WTC11 (cell line): ENCODE measurements around the gene EMX1. TPM values are rescaled to one million over a fixed set of nuclear protein-coding genes. Genes with fewer than 3 reads are reported as not detected.

Source experiments
- ATAC-seq: fragments of 200-7000 bp; cut with Tn5 transposase; 2 replicates; pipeline ENCODE4 v1.10.0; 2021; ENCODE audit warnings: mild to moderate bottlenecking, moderate library complexity
- CTCF ChIA-PET: fragments of 300-600 bp; sonication (Branson Sonifier 250); formaldehyde crosslinking; loops from one replicate; lab custom pipeline; 2021; ENCODE audit warnings: antibody characterized with exemption; lab: Charles Lee
- POLR2A ChIA-PET: fragments of 350-600 bp; sonication (Branson Sonifier 250); formaldehyde crosslinking; loops from one replicate; lab custom pipeline; 2021; ENCODE audit warnings: antibody characterized with exemption; lab: Charles Lee
- DNase-seq: peaks from one replicate; pipeline ENCODE4 v3.0.0; 2021; ENCODE audit warnings: low spot score
- H3K27ac Mint-ChIP-seq: 2 replicates; pipeline ENCODE4 v1.8.0; 2021; ENCODE audit warnings: mixed read lengths
- H3K27me3 Mint-ChIP-seq: 2 replicates; pipeline ENCODE4 v1.8.0; 2021; ENCODE audit warnings: low read depth, mild to moderate bottlenecking, moderate library complexity, mixed read lengths
- H3K36me3 Mint-ChIP-seq: 2 replicates; pipeline ENCODE4 v1.8.0; 2021; ENCODE audit warnings: mixed read lengths
- H3K4me1 Mint-ChIP-seq: 2 replicates; pipeline ENCODE4 v1.8.0; 2022; ENCODE audit warnings: mixed read lengths
- H3K4me3 Mint-ChIP-seq: 2 replicates; pipeline ENCODE4 v1.8.0; 2021; ENCODE audit warnings: mild to moderate bottlenecking, moderate library complexity, mixed read lengths
- H3K9me3 Mint-ChIP-seq: 2 replicates; pipeline ENCODE4 v1.8.0; 2021; ENCODE audit warnings: mixed read lengths
- ARID4B ChIP-seq: sonication (generic); formaldehyde crosslinking; IDR thresholded peaks from 2 replicates; pipeline ENCODE4 v1.8.0; 2023; ENCODE audit warnings: missing genetic modification reagents, mild to moderate bottlenecking, borderline replicate concordance
- CREM ChIP-seq: sonication (generic); formaldehyde crosslinking; IDR thresholded peaks from 2 replicates; pipeline ENCODE4 v1.8.1; 2022; ENCODE audit warnings: mild to moderate bottlenecking, missing genetic modification reagents, moderate library complexity
- E2F5 ChIP-seq: sonication (generic); formaldehyde crosslinking; IDR thresholded peaks from 2 replicates; pipeline ENCODE4 v1.8.1; 2022; ENCODE audit warnings: mild to moderate bottlenecking, moderate library complexity, missing genetic modification reagents
- ERG ChIP-seq: fragments of 250-450 bp; sonication (Bioruptor Pico); IDR thresholded peaks from 2 replicates; pipeline ENCODE4 v1.8.0; 2021; ENCODE audit warnings: mild to moderate bottlenecking
- ETV6 ChIP-seq: sonication (generic); formaldehyde crosslinking; IDR thresholded peaks from 2 replicates; pipeline ENCODE4 v1.8.1; 2022; ENCODE audit warnings: mild to moderate bottlenecking, missing genetic modification reagents
- FOXK1 ChIP-seq: sonication (generic); formaldehyde crosslinking; IDR thresholded peaks from 2 replicates; pipeline ENCODE4 v1.8.0; 2022; ENCODE audit warnings: mild to moderate bottlenecking, moderate library complexity, missing genetic modification reagents
- GABPB1 ChIP-seq: sonication (generic); formaldehyde crosslinking; IDR thresholded peaks from 2 replicates; pipeline ENCODE4 v1.8.1; 2023; ENCODE audit warnings: mild to moderate bottlenecking, missing genetic modification reagents
- HMGXB4 ChIP-seq: sonication (generic); formaldehyde crosslinking; IDR thresholded peaks from 2 replicates; pipeline ENCODE4 v1.8.1; 2023; ENCODE audit warnings: mild to moderate bottlenecking, moderate library complexity, missing genetic modification reagents
- RELA ChIP-seq: sonication (generic); formaldehyde crosslinking; IDR thresholded peaks from 2 replicates; pipeline ENCODE4 v1.8.1; 2022; ENCODE audit warnings: missing genetic modification reagents, mild to moderate bottlenecking, borderline replicate concordance
- SMAD4 ChIP-seq: sonication (generic); formaldehyde crosslinking; IDR thresholded peaks from 2 replicates; pipeline ENCODE4 v1.8.0; 2022; ENCODE audit warnings: mild to moderate bottlenecking, missing genetic modification reagents
- TP53 ChIP-seq: sonication (generic); formaldehyde crosslinking; IDR thresholded peaks from 2 replicates; pipeline ENCODE4 v1.8.1; 2023; ENCODE audit warnings: mild to moderate bottlenecking, missing genetic modification reagents
- ZBTB21 ChIP-seq: sonication (generic); formaldehyde crosslinking; IDR thresholded peaks from 2 replicates; pipeline ENCODE4 v1.8.1; 2023; ENCODE audit warnings: mild to moderate bottlenecking, missing genetic modification reagents, borderline replicate concordance
- ZBTB43 ChIP-seq: sonication (generic); formaldehyde crosslinking; IDR thresholded peaks from 2 replicates; pipeline ENCODE4 v1.8.1; 2023; ENCODE audit warnings: mild to moderate bottlenecking, missing genetic modification reagents
- ZNF138 ChIP-seq: sonication (generic); formaldehyde crosslinking; conservative IDR thresholded peaks from 2 replicates; pipeline ENCODE4 v1.8.1; 2022; ENCODE audit warnings: mild to moderate bottlenecking, moderate library complexity, missing genetic modification reagents
- ZNF317 ChIP-seq: sonication (generic); formaldehyde crosslinking; IDR thresholded peaks from 2 replicates; pipeline ENCODE4 v1.8.1; 2023; ENCODE audit warnings: low read depth, mild to moderate bottlenecking, moderate library complexity, missing genetic modification reagents, borderline replicate concordance
- ZNF423 ChIP-seq: fragments of 250-450 bp; sonication (Bioruptor Pico); IDR thresholded peaks from 2 replicates; pipeline ENCODE4 v2.1.2; 2022; ENCODE audit warnings: mild to moderate bottlenecking, moderate library complexity
- ZNF532 ChIP-seq: fragments of 250-450 bp; sonication (Bioruptor Pico); IDR thresholded peaks from 2 replicates; pipeline ENCODE4 v1.9.0; 2021; ENCODE audit warnings: mild to moderate bottlenecking, borderline replicate concordance
- total RNA-seq: library from RNA; stranded (reverse); gene quantifications from 3 replicates; pipeline ENCODE4 v1.2.3, GENCODE V29; 2021

Gene EMX1
- total RNA-seq, 1 experiment from 2014 or later = 3.8 TPM

- TF ChIP-seq ZNF532 (CRISPR knock-in tag) = no peak
Measured at GRCh38 chr2:72965770-72966450, 48.6 kb downstream of the EMX1 start (continued).

- no peaks in the 10 kb centered on the region for H3K9me3 Mint-ChIP-seq
- no peak overlapping the region for H3K27ac Mint-ChIP-seq
- CTCF ChIA-PET = interaction anchor here (0.7 to 3.6 kb wide), 6 partner anchors 17 to 209 kb away, joined by 3 to 32 read pairs (median 6); partner anchors contain the start of gene SPR
- POLR2A ChIA-PET = no interaction called here
- H3K36me3 Mint-ChIP-seq = no peaks in the 10 kb centered on the region
- peaks cover 7% of the 10 kb centered on the region; the same call in 1 of the 2 replicates for H3K27me3 Mint-ChIP-seq
- H3K4me3 Mint-ChIP-seq = no peak overlapping the region
- DNase-seq = no peak
- TF ChIP-seq CREM (CRISPR knock-in tag) = no peak
- TF ChIP-seq ARID4B (CRISPR knock-in tag) = no peak
- no peak for TF ChIP-seq ZNF317
- TF ChIP-seq ERG = no peak
- TF ChIP-seq ZBTB21 (CRISPR knock-in tag) = no peak
- TF ChIP-seq ZNF423 (CRISPR knock-in tag) = no peak
- ATAC-seq = no peak
- peaks cover 33% of the 10 kb centered on the region for H3K4me1 Mint-ChIP-seq
Measured at GRCh38 chr2:72968286-72968685, 51.0 kb downstream of the EMX1 start.

GRCh38 chr2:72969706-72970105 is 52.4 kb downstream of the EMX1 start:
- ChIA-PET CTCF (interaction anchor here (1.3 to 3.6 kb wide), 6 partner anchors 19 to 207 kb away, joined by 3 to 32 read pairs (median 6); partner anchors contain the start of genes EMX1 and SPR), POLR2A (interaction anchor here (1.0 kb wide), 1 partner anchor 75 kb away, joined by 8 read pairs; no protein-coding TSS in a partner anchor)
- DNase-seq (no peak), ATAC-seq (no peak)
- Mint-ChIP-seq H3K27me3 (no peaks in the 10 kb centered on the region; the same call in 1 of the 2 replicates), H3K4me1 (peaks cover 34% of the 10 kb centered on the region), H3K4me3 (no peak overlapping the region), H3K36me3 (no peaks in the 10 kb centered on the region), H3K27ac (no peak overlapping the region), H3K9me3 (no peaks in the 10 kb centered on the region)
- no peak for TF ChIP-seq FOXK1 (CRISPR knock-in tag)
- no peak for TF ChIP-seq ETV6 (CRISPR knock-in tag)
- no peak for TF ChIP-seq ZBTB43 (CRISPR knock-in tag)
- TF ChIP-seq ZBTB21 (CRISPR knock-in tag) = no peak
- no peak for TF ChIP-seq E2F5
- no peak for TF ChIP-seq TP53 (CRISPR knock-in tag)
- TF ChIP-seq HMGXB4 = no peak
- no peak for TF ChIP-seq RELA (CRISPR knock-in tag)
- no peak for TF ChIP-seq SMAD4 (CRISPR knock-in tag)
- TF ChIP-seq GABPB1 = no peak
- no peak for TF ChIP-seq ZNF138
